HG03025 (cell line): ENCODE data around the gene POLG2.
"Not testable (repeated sequence)": the region's sequence is repeated elsewhere in the genome, so short reads cannot be mapped to it uniquely, and the experiment has no call there.

ENCODE experiments used
- ATAC-seq: cut with Tn5 transposase; IDR thresholded peaks from one replicate; pipeline ENCODE4 v1.9.1; 2021; ENCODE audit warnings: mild to moderate bottlenecking, moderate library complexity; ENCODE audit not compliant: unreplicated experiment, low FRiP score

The POLG2 gene

GRCh38 chr17:64443086-64443760, 53.6 kb downstream of the POLG2 start:
- ATAC-seq = no peak

GRCh38 chr17:64442541-64442971, 54.3 kb downstream of the POLG2 start:
- ATAC-seq = no peak

GRCh38 chr17:64441772-64442540, 54.9 kb downstream of the POLG2 start:
- ATAC-seq = no peak

GRCh38 chr17:64439956-64440355, 56.9 kb downstream of the POLG2 start:
- no peak for ATAC-seq

DNA sequence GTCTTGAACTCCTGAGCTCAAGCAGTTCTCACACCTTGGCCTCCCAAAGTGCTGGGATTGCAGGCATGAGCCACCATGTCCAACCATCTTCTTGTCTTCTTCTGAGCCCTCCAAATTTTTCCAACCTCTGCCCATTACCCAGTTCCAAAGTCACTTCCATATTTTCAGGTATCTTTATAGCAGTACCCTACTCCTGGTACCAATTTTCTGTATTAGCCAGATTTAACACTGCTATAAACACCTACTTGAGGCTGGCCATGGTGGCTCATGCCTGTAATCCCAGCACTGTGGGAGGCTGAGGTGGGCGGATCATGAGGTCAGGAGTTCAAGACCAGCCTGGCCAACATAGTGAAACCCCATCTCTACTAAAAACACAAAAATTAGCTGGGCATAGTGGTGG, 57.3 kb downstream of the POLG2 start:
- ATAC-seq = not testable (repeated sequence)

DNA sequence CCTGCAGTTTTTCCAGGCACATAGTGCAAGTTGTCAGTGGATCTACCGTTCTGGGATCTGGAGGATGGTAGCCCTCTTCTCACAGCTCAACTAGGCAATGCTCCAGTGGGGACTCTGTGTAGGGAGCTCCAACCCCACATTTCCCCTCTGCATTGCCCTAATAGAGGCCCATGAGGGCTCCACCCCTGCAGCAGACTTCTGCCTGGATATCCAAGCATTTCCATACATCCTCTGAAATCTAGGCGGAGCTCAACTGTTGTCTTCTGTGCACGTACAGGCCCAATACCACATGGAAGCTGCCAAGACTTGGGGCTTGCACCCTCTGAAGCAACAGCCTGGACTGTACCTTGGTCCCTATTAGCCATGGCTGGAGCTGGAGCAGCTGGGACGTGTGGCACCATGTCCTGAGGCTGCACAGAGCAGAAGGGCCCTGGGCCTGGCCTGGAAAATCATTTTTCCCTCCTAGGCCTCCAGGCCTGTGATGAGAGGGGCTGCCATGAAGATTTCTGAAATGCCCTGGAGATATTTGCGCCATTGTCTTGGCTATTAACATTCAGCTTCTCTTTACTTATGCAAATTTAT, 58.8 kb downstream of the POLG2 start:
- no peak for ATAC-seq

- ATAC-seq = no peak
Measured at GRCh38 chr17:64431534-64431933, 65.3 kb downstream of the POLG2 start.

- ATAC-seq = not testable (repeated sequence)
Measured at GRCh38 chr17:64430036-64430435, 66.8 kb downstream of the POLG2 start.

- ATAC-seq = no peak
Measured at GRCh38 chr17:64428406-64428805, 68.4 kb downstream of the POLG2 start.
